Liver (tissue), 9 donors: ENCODE results near the gene ATP11B. TPM values are rescaled to one million over a fixed set of nuclear protein-coding genes. Genes with fewer than 3 reads are reported as not detected.

Experiments used
- DNase-seq: peaks from one replicate; pipeline ENCODE4 v3.0.0-alpha.2; 2017; ENCODE audit warnings: low spot score
- H3K27ac ChIP-seq, 2 donors: one replicate each; pipeline ENCODE4 v1.7.0; 2013; ENCODE audit warnings: inconsistent platforms in 2 of 2, low read length in 2 of 2, control low read depth in 1 of 2, low read depth in 1 of 2, mild to moderate bottlenecking in 1 of 2
- H3K27me3 ChIP-seq, 4 donors: one replicate each; pipeline versions ENCODE4 v1.6.1 to v1.7.0; 2013; ENCODE audit warnings: low read length in 3 of 4, inconsistent platforms in 1 of 4, mild to moderate bottlenecking in 1 of 4, moderate library complexity in 1 of 4; ENCODE audit not compliant: control insufficient read depth in 4 of 4, insufficient read depth in 4 of 4
- H3K36me3 ChIP-seq, 4 donors: one replicate each; pipeline versions ENCODE4 v1.6.1 to v1.7.0; 2013; ENCODE audit warnings: low read length in 3 of 4, mild to moderate bottlenecking in 3 of 4, low read depth in 1 of 4, moderate library complexity in 1 of 4; ENCODE audit not compliant: control insufficient read depth in 4 of 4, insufficient read depth in 3 of 4
- H3K4me1 ChIP-seq, 4 donors: one replicate each; pipeline versions ENCODE4 v1.6.1 to v1.7.0; 2013; ENCODE audit warnings: low read length in 3 of 4, mild to moderate bottlenecking in 3 of 4, moderate library complexity in 1 of 4; ENCODE audit not compliant: control insufficient read depth in 4 of 4, insufficient read depth in 4 of 4
- H3K4me3 ChIP-seq, 3 donors: one replicate each; pipeline versions ENCODE4 v1.6.1 to v1.7.0; 2013; ENCODE audit warnings: low read length in 3 of 3, control low read depth in 1 of 3, low read depth in 1 of 3, mild to moderate bottlenecking in 1 of 3
- H3K9ac ChIP-seq, 2 donors: one replicate each; pipeline ENCODE4 v1.7.0; 2013; ENCODE audit warnings: low read length in 2 of 2, mild to moderate bottlenecking in 2 of 2, moderate library complexity in 2 of 2, control low read depth in 1 of 2, low read depth in 1 of 2
- H3K9me3 ChIP-seq, 4 donors: one replicate each; pipeline versions ENCODE4 v1.6.1 to v1.7.0; 2013; ENCODE audit warnings: low read length in 3 of 4; ENCODE audit not compliant: control insufficient read depth in 4 of 4
- ATF3 ChIP-seq: IDR thresholded peaks from 2 replicates; pipeline ENCODE4 v1.6.1; 2016; ENCODE audit warnings: antibody characterized with exemption
- CTCF ChIP-seq: fragments of 150-350 bp; IDR thresholded peaks from 2 replicates; pipeline ENCODE4 v1.5.1; 2017; ENCODE audit warnings: improper control_type of control experiment, low read depth, low read length; ENCODE audit not compliant: missing input control
- EGR1 ChIP-seq, 2 donors: IDR thresholded peaks; 2 replicates each; pipeline ENCODE4 v1.6.1; 2016 to 2018; ENCODE audit warnings: antibody characterized with exemption in 2 of 2, low read depth in 2 of 2
- FOXA1 ChIP-seq: IDR thresholded peaks from 2 replicates; pipeline ENCODE4 v1.6.1; 2016; ENCODE audit warnings: antibody characterized with exemption
- FOXA2 ChIP-seq: IDR thresholded peaks from 2 replicates; pipeline ENCODE4 v1.6.1; 2016; ENCODE audit warnings: antibody characterized with exemption
- GABPA ChIP-seq, 2 donors: IDR thresholded peaks in 1 of 2; conservative IDR thresholded peaks in 1 of 2; 2 replicates each; pipeline ENCODE4 v1.6.1; 2016; ENCODE audit warnings: antibody characterized with exemption in 2 of 2, mild to moderate bottlenecking in 1 of 2, moderate library complexity in 1 of 2
- HNF4A ChIP-seq, 2 donors: conservative IDR thresholded peaks; 2 replicates each; pipeline ENCODE4 v1.6.1; 2016; ENCODE audit warnings: antibody characterized with exemption in 2 of 2, mild to moderate bottlenecking in 2 of 2
- HNF4G ChIP-seq: IDR thresholded peaks from 2 replicates; pipeline ENCODE4 v1.6.1; 2016; ENCODE audit warnings: antibody characterized with exemption
- JUND ChIP-seq, 2 donors: IDR thresholded peaks; 2 replicates each; pipeline ENCODE4 v1.6.1; 2016; ENCODE audit warnings: antibody characterized with exemption in 2 of 2
- MAX ChIP-seq: IDR thresholded peaks from 2 replicates; pipeline ENCODE4 v1.6.1; 2016; ENCODE audit warnings: antibody characterized with exemption
- NR2F2 ChIP-seq: IDR thresholded peaks from 2 replicates; pipeline ENCODE4 v1.6.1; 2016; ENCODE audit warnings: antibody characterized with exemption
- RAD21 ChIP-seq, 2 donors: IDR thresholded peaks; 2 replicates each; pipeline ENCODE4 v1.6.1; 2016; ENCODE audit warnings: antibody characterized with exemption in 2 of 2, mild to moderate bottlenecking in 2 of 2
- REST ChIP-seq: IDR thresholded peaks from 2 replicates; pipeline ENCODE4 v1.6.1; 2016; ENCODE audit warnings: antibody characterized with exemption, mild to moderate bottlenecking
- RXRA ChIP-seq, 2 donors: IDR thresholded peaks; 2 replicates each; pipeline ENCODE4 v1.6.1; 2017 to 2018; ENCODE audit warnings: antibody characterized with exemption in 2 of 2, mild to moderate bottlenecking in 1 of 2
- SP1 ChIP-seq: IDR thresholded peaks from 2 replicates; pipeline ENCODE4 v1.6.1; 2018; ENCODE audit warnings: antibody characterized with exemption, mild to moderate bottlenecking
- TAF1 ChIP-seq: conservative IDR thresholded peaks from 2 replicates; pipeline ENCODE4 v1.6.1; 2016; ENCODE audit warnings: antibody characterized with exemption, mild to moderate bottlenecking
- YY1 ChIP-seq: IDR thresholded peaks from 2 replicates; pipeline ENCODE4 v1.6.1; 2016; ENCODE audit warnings: antibody characterized with exemption, mild to moderate bottlenecking
- ZBTB33 ChIP-seq: IDR thresholded peaks from 2 replicates; pipeline ENCODE4 v1.6.1; 2016; ENCODE audit warnings: antibody characterized with exemption
- polyA plus RNA-seq, 2 donors: library from polyadenylated mRNA; stranded (reverse) in 1 of 2; unstranded in 1 of 2; fragments of 200-250 nt in 1 of 2; fragments of >200 nt in 1 of 2; fragmentation: Nextera tagmentation in 1 of 2; extraction: Ambion mirVana in 1 of 2; gene quantifications; one replicate each; pipeline versions ENCODE4 v1.2.1 to v1.2.3, GENCODE V29; 2013 to 2015
- total RNA-seq, 2 donors: library from RNA; depleted of rRNA; stranded (reverse); fragments of >200 nt; gene quantifications; one replicate each; pipeline ENCODE4 v1.2.3, GENCODE V29; 2014
- donor health status: healthy.
- donor health status: healthy.
- donor health status: healthy.
- donor health status: healthy.
- donor health status: healthy.

ATP11B gene
- total and polyA plus RNA-seq, 4 donors = 5.9 to 49.6 (median 19.0) TPM

- TF ChIP-seq RAD21 (IDR thresholded peaks at IDR 0.05) (no peak), CTCF (no peak), HNF4G (no peak), HNF4A (conservative IDR thresholded peaks at IDR 0.05) (no peak), JUND (IDR thresholded peaks at IDR 0.05) (no peak), MAX (no peak), FOXA2 (no peak), ZBTB33 (no peak), GABPA (IDR thresholded peaks at IDR 0.05 in 1 of 2, conservative IDR thresholded peaks at IDR 0.05 in 1 of 2) (no peak), NR2F2 (no peak), TAF1 (no peak), REST (no peak), ATF3 (no peak), EGR1 (IDR thresholded peaks at IDR 0.05; ENCODE audit: low read depth in 2 of 2) (no peak), RXRA (IDR thresholded peaks at IDR 0.05) (no peak), SP1 (no peak), FOXA1 (no peak), YY1 (no peak)
- Histone ChIP-seq H3K27ac (no peak overlapping the region), H3K9ac (no peak overlapping the region), H3K36me3 (peaks cover 2 to 7% (median 4%) of the 10 kb centered on the region in 4 donors), H3K4me1 (peaks cover 0 to 2% (median under 1%) of the 10 kb centered on the region in 4 donors), H3K4me3 (no peak overlapping the region), H3K27me3 (no peaks in the 10 kb centered on the region), H3K9me3 (no peaks in the 10 kb centered on the region)
- no peak for DNase-seq
Measured at GRCh38 chr3:182824957-182825356, 31.7 kb downstream of the ATP11B start.
